T-helper 2 cell treated with Interferon-gamma antibody and Interleukin-4, amounts not matched to agents 5 μg/mL and 100 μg/mL, for 36 hours (primary cell): ENCODE results near the gene PARVG.

ENCODE experiments used
- DNase-seq: peaks from one replicate; pipeline ENCODE4 v3.0.0; 2021; ENCODE audit warnings: low spot score
- H3K27ac Mint-ChIP-seq: one replicate; pipeline ENCODE4 v1.8.0; 2021; ENCODE audit warnings: mild to moderate bottlenecking, mixed read lengths
- H3K27me3 Mint-ChIP-seq: one replicate; pipeline ENCODE4 v1.8.0; 2021; ENCODE audit warnings: low read depth, mixed read lengths
- H3K36me3 Mint-ChIP-seq: one replicate; pipeline ENCODE4 v1.8.0; 2021; ENCODE audit warnings: low read depth, mixed read lengths
- H3K4me1 Mint-ChIP-seq: one replicate; pipeline ENCODE4 v1.8.0; 2021; ENCODE audit warnings: low read depth, mixed read lengths
- H3K4me3 Mint-ChIP-seq: one replicate; pipeline ENCODE4 v1.8.0; 2022; ENCODE audit warnings: mild to moderate bottlenecking, moderate library complexity, mixed read lengths
- H3K9me3 Mint-ChIP-seq: one replicate; pipeline ENCODE4 v1.8.0; 2021; ENCODE audit warnings: mixed read lengths

Gene PARVG

GRCh38 chr22:44161673-44162072 lies 19.1 kb upstream of the PARVG start:
- Mint-ChIP-seq H3K27me3 (no peaks in the 10 kb centered on the region), H3K9me3 (no peaks in the 10 kb centered on the region), H3K36me3 (peaks cover 6% of the 10 kb centered on the region), H3K4me3 (no peak overlapping the region), H3K4me1 (no peaks in the 10 kb centered on the region), H3K27ac (no peak overlapping the region)
- no peak for DNase-seq

DNA sequence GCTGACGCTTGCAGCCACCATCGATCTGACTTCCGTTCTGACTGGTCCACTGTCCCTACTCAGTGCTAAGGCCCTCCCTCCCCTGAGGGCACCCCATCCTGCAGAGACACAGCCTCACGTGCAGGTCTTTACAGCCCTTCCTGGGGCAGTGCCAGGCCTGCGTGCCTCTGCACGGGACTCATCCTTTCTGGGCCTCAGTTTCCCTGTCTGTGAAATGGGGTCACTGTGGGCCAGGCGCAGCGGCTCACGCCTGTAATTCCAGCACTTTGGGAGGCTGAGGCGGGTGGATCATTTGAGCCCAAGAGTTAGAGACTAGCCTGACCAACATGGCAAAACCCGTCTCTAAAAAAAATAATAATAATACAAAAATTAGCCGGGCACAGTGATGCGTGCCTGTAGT lies 17.8 kb upstream of the PARVG start:
- no peaks in the 10 kb centered on the region for H3K4me1 Mint-ChIP-seq
- H3K27me3 Mint-ChIP-seq = no peaks in the 10 kb centered on the region
- no peak for DNase-seq
- peaks cover 6% of the 10 kb centered on the region for H3K36me3 Mint-ChIP-seq
- no peaks in the 10 kb centered on the region for H3K9me3 Mint-ChIP-seq
- no peak overlapping the region for H3K4me3 Mint-ChIP-seq
- H3K27ac Mint-ChIP-seq = no peak overlapping the region

DNA sequence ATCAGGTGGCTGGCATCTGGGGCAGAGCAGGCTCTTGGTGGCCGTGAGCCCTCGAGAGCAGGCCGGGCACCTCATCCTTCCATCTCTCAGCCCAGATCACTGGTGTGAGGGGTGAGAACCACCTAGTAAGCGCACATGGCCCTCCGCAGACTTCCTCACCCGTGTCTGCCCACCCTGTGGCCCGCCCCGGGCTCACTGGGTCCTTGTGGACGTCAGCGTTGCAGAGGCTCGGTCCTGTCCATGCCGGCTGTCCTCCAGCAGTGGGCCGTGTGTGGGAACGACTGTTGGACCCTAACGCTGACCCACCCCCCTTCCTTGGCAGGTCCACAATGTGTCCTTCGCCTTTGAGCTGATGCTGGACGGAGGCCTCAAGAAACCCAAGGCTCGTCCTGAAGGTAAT lies 17.2 kb upstream of the PARVG start:
- DNase-seq = no peak
- Mint-ChIP-seq H3K4me3 (no peak overlapping the region), H3K9me3 (no peaks in the 10 kb centered on the region), H3K4me1 (no peaks in the 10 kb centered on the region), H3K27ac (no peak overlapping the region), H3K36me3 (peaks cover 4% of the 10 kb centered on the region), H3K27me3 (no peaks in the 10 kb centered on the region)

DNA sequence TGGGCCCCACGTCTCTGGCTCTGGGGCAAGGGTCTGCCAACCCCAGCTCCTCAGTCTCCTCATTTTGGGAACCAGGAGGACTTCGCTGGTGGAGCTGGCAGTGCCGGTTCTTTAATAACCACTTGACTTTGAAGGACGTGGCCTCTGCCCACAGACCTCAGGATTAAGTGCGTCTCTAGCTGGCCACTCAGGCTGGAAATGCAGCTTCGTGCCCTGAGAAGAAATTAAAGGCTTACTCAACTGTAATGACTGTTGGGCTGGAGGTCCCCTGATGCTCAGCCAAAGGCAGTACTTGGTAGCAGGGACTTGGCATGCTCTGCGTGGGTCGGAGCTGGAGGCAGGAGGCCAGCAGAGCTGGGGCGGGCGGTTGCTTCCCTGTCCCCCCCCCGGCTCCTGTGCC lies 16.7 kb upstream of the PARVG start:
- no peak overlapping the region for H3K27ac Mint-ChIP-seq
- H3K36me3 Mint-ChIP-seq = no peaks in the 10 kb centered on the region
- no peaks in the 10 kb centered on the region for H3K27me3 Mint-ChIP-seq
- DNase-seq = no peak
- H3K4me3 Mint-ChIP-seq = no peak overlapping the region
- H3K4me1 Mint-ChIP-seq = no peaks in the 10 kb centered on the region
- H3K9me3 Mint-ChIP-seq = no peaks in the 10 kb centered on the region

DNA sequence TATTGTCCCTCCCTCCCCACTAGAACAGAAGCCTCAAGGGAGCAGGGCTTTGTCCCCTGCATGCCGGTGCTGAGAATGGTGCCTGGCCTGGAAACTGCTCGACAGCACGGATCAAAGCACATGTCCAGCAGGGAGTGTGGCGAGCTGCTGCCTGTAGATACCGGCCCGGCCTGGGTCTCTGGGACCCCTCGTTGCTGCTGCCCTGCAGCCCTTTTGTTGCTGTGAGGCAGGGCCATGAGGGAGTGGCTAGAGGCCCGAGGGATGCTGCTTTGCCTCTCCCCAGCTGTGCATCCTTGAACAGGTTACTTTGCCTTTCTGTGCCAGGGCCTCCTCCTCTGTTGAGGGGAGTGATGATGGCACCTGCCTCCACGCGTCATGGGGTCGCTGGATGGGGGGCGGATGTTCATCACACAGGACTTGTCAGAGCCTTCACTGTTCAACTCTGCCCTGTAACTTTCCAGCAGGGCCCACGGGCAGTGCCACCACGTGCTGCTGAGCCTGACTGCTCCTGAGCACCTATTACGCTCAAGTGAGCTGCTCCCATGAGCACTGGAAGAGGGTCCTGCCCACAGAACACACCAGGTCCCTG lies 15.3 kb upstream of the PARVG start:
- H3K4me3 Mint-ChIP-seq = no peak overlapping the region
- no peak for DNase-seq
- no peaks in the 10 kb centered on the region for H3K27me3 Mint-ChIP-seq
- H3K36me3 Mint-ChIP-seq = no peaks in the 10 kb centered on the region
- H3K9me3 Mint-ChIP-seq = no peaks in the 10 kb centered on the region
- H3K27ac Mint-ChIP-seq = no peak overlapping the region
- no peaks in the 10 kb centered on the region for H3K4me1 Mint-ChIP-seq

DNA sequence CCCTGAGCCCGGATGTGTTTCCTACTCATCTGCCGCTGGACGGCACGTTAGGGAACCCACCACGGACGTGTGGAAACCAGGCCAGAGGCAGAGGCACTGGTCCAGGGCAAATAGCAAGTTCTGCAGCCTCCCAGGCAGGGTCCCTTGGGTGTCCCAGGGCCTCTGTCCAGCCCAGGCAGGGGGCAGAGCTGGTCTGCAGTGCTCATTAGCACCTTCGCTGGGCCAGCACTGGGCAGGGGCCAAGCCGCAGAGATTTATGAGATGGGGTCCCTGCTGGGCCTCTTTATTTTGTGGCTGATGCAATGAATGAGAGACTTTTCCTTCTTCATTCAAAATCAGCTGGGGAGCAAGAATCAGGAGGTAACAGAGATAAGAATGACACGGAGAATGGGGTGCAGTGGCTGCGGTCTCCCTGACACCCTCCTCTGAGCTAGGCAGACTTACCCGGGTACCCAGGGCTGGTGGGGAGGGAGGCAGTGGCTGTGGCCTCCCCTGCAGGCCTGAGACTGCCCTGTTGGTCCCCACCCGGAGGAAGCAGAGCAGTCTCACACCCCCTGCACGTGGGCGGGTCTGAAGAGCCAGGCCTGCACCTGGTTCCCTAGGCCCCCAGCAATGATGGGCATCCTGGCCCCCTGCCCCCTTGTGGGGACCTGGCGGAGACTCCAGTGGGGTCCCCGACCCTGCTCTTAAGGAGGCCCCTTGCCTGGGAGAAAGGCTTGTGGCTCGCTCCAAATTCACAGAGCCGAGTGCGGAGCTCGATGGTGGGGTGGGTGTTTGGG lies 14.0 kb upstream of the PARVG start:
- H3K4me1 Mint-ChIP-seq = no peaks in the 10 kb centered on the region
- DNase-seq = no peak
- H3K27ac Mint-ChIP-seq = no peak overlapping the region
- no peaks in the 10 kb centered on the region for H3K27me3 Mint-ChIP-seq
- no peaks in the 10 kb centered on the region for H3K9me3 Mint-ChIP-seq
- H3K4me3 Mint-ChIP-seq = no peak overlapping the region
- no peaks in the 10 kb centered on the region for H3K36me3 Mint-ChIP-seq

DNA sequence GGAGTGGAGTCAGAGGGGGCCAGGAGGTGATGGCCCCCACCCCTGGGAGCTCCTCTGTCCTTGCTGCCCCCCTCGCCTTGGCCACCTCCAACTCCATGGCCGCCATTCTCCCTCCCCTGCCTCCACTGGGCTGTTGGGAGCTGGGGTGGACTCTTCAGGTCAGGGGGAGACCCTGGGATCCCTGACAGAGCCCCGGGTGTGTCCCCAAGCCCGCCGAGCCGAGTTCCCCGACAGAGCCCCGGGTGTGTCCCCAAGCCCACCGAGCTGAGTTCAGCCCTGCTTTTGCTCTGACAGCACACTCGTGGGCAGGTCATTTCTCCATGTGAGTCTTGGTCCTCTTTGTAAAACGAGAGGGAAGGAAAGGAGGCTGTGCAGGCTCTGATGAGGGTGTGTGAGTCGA lies 13.2 kb upstream of the PARVG start:
- H3K27me3 Mint-ChIP-seq = no peaks in the 10 kb centered on the region
- no peak overlapping the region for H3K4me3 Mint-ChIP-seq
- no peaks in the 10 kb centered on the region for H3K4me1 Mint-ChIP-seq
- H3K36me3 Mint-ChIP-seq = no peaks in the 10 kb centered on the region
- H3K27ac Mint-ChIP-seq = no peak overlapping the region
- DNase-seq = no peak
- H3K9me3 Mint-ChIP-seq = no peaks in the 10 kb centered on the region

- H3K36me3 Mint-ChIP-seq = no peaks in the 10 kb centered on the region
- H3K27ac Mint-ChIP-seq = no peak overlapping the region
- no peaks in the 10 kb centered on the region for H3K4me1 Mint-ChIP-seq
- no peak overlapping the region for H3K4me3 Mint-ChIP-seq
- H3K27me3 Mint-ChIP-seq = no peaks in the 10 kb centered on the region
- H3K9me3 Mint-ChIP-seq = no peaks in the 10 kb centered on the region
- DNase-seq = no peak
These were observed 12.5 kb upstream of the PARVG start for GRCh38 chr22:44168206-44168605.

DNA sequence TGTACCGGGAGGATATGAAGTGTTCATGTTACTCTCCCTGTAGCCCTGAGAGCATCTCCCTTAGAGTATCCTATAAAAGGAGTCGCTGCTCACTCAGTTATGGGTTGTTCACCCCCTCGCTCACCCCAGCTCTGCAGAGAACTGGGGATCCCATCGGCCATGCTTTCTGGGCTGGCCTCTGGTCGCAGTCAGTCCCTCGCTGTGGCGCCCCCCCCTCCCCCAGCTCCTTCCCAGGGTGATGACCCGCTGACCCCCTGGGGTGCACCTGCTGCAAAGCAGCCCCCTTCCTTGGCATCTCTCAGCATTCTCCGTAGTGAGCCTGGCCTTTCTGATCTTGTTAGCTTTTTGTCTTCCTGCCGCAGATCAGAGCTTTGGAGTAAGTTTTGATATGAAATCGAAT lies 10.3 kb upstream of the PARVG start:
- Mint-ChIP-seq H3K9me3 (no peaks in the 10 kb centered on the region), H3K4me1 (no peaks in the 10 kb centered on the region), H3K36me3 (no peaks in the 10 kb centered on the region), H3K27ac (no peak overlapping the region), H3K27me3 (no peaks in the 10 kb centered on the region), H3K4me3 (no peak overlapping the region)
- DNase-seq = no peak

- Mint-ChIP-seq H3K27ac (no peak overlapping the region), H3K4me3 (no peak overlapping the region), H3K4me1 (no peaks in the 10 kb centered on the region), H3K9me3 (no peaks in the 10 kb centered on the region), H3K27me3 (peaks cover under 1% of the 10 kb centered on the region), H3K36me3 (no peaks in the 10 kb centered on the region)
- no peak for DNase-seq
These were observed 9.2 kb upstream of the PARVG start for GRCh38 chr22:44171561-44171960.

DNA sequence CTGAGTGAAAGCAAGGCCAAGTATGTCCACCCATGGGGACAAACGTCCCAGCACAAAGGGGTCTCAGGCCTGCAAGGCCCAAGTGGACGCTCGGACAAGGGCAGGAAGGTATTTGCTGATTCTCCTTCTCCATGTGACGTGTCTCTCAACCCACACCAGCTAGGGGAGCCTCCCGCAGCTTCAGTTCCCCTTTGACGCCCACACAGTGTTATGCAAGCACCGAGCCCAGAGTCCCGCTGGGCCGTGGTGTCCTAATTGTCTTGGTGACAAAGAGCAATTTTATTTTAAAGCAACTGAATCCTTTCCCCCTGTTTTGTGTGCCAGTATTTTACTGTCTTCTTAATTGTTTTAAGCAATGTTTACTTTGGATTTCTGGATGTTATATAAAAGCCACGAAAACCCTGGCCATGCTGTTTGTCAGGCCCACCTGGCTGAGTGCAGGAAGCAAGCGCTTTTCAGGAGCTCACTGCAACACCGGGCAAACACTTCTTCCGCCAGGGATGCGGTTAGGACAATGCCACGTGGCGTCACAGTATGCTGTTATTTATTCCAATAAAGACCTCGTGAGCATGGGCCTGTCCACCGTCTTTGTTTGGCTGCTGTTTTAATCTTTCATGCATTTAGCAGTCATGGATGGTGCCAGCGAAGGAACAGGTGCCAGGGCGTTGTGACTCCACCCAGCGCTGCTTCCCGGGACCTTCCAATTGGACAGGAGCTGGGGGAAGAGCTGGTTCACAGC lies 8.2 kb upstream of the PARVG start:
- Mint-ChIP-seq H3K4me3 (no peak overlapping the region), H3K27me3 (peaks cover 4% of the 10 kb centered on the region), H3K4me1 (no peaks in the 10 kb centered on the region), H3K36me3 (no peaks in the 10 kb centered on the region), H3K27ac (no peak overlapping the region), H3K9me3 (no peaks in the 10 kb centered on the region)
- no peak for DNase-seq

DNA sequence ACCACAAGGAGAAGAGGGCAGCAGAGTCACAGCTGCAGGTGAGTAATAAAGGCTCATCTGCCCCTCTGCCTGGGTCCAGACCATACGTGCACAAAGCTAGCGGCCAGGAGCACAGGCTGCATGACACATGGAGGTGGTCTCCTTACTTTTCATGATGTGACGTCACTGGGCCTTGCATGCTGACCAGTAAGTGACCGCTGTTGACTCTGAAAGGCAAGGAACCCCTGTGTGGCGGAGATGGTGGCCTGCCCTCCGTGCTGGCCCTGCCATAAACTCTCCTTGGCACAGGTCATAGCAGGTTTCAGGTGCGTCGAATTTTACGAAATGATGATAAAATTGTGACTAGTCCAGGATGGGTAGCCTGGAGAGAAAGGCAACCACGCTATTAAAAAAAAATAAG lies 7.6 kb upstream of the PARVG start:
- H3K27me3 Mint-ChIP-seq = peaks cover 8% of the 10 kb centered on the region
- H3K4me3 Mint-ChIP-seq = no peak overlapping the region
- no peaks in the 10 kb centered on the region for H3K4me1 Mint-ChIP-seq
- DNase-seq = no peak
- H3K36me3 Mint-ChIP-seq = no peaks in the 10 kb centered on the region
- H3K9me3 Mint-ChIP-seq = no peaks in the 10 kb centered on the region
- H3K27ac Mint-ChIP-seq = no peak overlapping the region

- peaks cover 5% of the 10 kb centered on the region for H3K4me1 Mint-ChIP-seq
- H3K4me3 Mint-ChIP-seq = no peak overlapping the region
- peaks cover 8% of the 10 kb centered on the region for H3K27me3 Mint-ChIP-seq
- H3K36me3 Mint-ChIP-seq = no peaks in the 10 kb centered on the region
- no peak for DNase-seq
- no peak overlapping the region for H3K27ac Mint-ChIP-seq
- no peaks in the 10 kb centered on the region for H3K9me3 Mint-ChIP-seq
These were observed 5.0 kb upstream of the PARVG start for GRCh38 chr22:44175676-44176075.

DNA sequence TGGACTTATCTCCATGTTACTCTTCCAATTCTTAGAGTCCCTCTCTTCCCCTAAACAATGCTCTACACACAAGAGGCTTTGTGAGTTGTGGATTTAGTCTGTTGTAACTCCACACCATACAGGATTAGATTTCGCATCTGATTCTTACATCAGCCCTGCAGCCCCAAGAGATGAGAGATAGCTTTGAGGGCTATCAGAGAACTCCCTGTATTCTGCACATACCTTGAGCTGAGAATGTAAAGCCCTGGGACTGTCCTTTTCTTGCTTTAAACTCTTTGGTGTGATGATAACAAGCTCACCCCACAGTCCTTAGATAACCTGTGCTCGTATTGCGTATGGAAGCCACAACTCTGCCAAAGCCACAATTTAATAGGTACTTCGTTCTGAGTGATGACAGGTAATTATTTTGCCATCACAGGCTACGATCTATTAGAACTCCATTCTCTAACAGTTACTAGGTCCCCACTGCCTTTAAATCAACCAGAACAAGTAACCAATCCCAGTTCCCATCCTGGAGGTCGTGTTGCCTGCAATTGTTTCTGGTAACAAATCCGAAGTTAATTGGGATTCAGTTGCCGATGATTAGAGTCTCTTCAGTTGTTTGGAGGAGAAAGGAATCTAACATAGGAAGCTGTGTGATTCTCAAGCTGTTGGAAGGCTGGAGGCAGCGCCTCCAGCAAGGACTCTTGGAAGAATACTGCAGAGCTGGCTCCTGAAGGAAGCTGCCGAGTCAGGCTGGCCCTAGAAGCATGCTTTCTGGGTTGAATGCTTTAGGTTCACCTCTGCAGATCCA lies 1.3 kb upstream of the PARVG start:
- Mint-ChIP-seq H3K9me3 (no peaks in the 10 kb centered on the region), H3K4me3 (no peak overlapping the region), H3K36me3 (peaks cover 11% of the 10 kb centered on the region), H3K27me3 (peaks cover 8% of the 10 kb centered on the region), H3K27ac (no peak overlapping the region), H3K4me1 (peaks cover 16% of the 10 kb centered on the region)
- DNase-seq = no peak
